Activated CD4-positive, alpha-beta memory T cell treated with anti-CD3 and anti-CD28 coated beads, Interleukin-2, amount 10 ng/mL, durations not matched to agents 7 days and 5 days (primary cell): ENCODE measurements around the gene CCPG1. TPM values are rescaled to one million over a fixed set of nuclear protein-coding genes. Genes with fewer than 3 reads are reported as not detected.

Experiments used
- total RNA-seq, 2 experiments: library from RNA; stranded (reverse); gene quantifications; one replicate each; pipeline ENCODE4 v1.2.3, GENCODE V29; 2021

Gene CCPG1
- total RNA-seq, 2 experiments from 2014 or later, result 33.3 to 33.4 TPM

Other genes with a start within 250 kb of the CCPG1 start
- 100 to 1,000 TPM; 107 to 111 TPM for gene RSL24D1, start 211.4 kb downstream of the CCPG1 start, total RNA-seq
- gene RAB27A, start 118.5 kb downstream of the CCPG1 start, total RNA-seq, result 10 to 100 TPM; 99.0 to 99.9 TPM
- gene PIGBOS1, start 89.2 kb downstream of the CCPG1 start, total RNA-seq, result 10 to 100 TPM; 14.7 to 14.9 TPM
- gene PIGB, start 89.1 kb downstream of the CCPG1 start, total RNA-seq, result 10 to 100 TPM; 28.9 to 29.3 TPM
- not detected for gene PIERCE2, start 136 bp upstream of the CCPG1 start, total RNA-seq
- not detected for gene DNAAF4, start 99.9 kb upstream of the CCPG1 start, total RNA-seq
- not detected for gene PYGO1, start 180.0 kb upstream of the CCPG1 start, total RNA-seq